Jurkat, Clone E6-1 (cell line): ENCODE data around the gene SLC35E1.

Source experiments
- DNase-seq: peaks from one replicate; pipeline ENCODE4 v3.0.0-alpha.2; 2011; ENCODE audit warnings: low read depth, low spot score
- H3K4me3 ChIP-seq: 2 replicates; pipeline ENCODE4 v1.5.1; 2011; ENCODE audit warnings: mild to moderate bottlenecking, low read length, control low read depth, moderate library complexity

SLC35E1 gene

DNA sequence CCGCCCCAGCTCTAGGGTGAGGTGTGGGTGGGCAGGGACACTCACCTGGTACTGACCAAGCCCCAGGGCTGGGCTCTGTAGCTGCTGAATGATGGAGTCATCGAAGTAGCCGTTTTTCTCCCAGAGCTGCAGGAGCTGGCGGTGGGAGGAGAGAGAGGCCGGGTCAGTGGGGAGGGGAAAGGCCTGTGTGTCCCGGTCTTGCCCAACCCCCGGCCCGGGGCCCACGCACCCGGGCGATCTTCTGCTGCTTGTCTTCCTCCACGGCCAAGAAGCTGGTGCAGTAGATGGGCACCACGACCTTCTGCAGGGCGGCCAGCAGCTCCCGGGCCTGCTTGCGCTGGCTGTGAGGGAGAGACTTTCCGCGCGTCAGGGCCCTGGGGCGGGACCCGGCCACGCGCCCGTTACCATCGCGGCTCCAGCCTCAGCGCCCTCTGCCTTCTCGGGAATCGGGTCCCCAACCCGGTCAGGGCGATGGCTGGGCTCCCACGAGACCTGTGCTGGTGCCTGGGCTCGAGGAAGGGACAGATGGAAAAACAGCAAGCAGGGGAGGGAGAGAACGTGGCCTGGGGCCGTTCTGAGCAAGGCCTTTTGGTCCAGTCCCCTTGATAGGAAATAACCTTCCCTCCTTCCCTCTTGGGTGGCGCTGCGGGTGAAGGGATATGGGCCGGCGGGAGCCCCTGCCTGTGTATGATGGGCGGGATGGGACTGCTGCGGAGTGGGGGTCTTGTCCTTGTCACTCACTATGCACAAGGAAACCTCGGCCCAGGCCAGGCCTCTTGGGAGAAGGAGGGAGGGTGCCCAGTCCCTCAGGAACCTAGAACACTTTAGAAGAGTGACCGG lies 41.5 kb downstream of the SLC35E1 start:
- no peak for DNase-seq
- H3K4me3 ChIP-seq, result no peak overlapping the region

DNA sequence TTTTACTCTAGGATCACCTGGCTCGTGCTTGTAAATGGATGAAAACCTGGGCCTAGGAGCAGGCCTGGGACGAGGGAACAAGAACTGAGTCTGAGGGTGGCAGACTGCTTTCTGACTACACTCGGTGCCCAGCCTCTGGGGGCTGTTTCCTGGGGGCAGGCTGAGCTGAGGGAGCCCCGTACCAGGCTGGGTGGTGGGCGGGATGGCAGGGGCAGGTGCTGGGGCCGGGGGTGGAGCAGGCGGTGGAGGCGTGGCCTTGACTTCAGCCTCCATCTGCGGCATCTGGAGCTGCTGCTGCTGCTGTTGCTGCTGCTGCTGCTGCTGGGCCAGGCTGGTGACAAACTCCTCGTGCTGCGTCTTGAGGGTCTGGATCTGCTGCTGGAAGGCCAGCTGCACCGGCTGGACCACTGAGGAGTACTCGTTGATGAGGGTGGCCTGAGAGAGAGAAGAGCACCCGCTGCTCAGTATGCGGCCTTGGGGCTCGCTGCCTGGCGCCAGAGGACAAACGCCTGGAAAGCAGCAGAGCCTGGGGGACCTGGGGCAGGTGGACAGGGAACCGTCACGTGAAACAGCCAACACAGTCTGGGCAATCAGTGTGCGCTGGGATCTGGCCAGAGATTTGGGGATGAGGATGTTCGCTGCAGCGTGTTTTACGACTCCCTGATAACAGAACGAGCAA lies 42.6 kb downstream of the SLC35E1 start:
- DNase-seq, result no peak
- H3K4me3 ChIP-seq, result no peak overlapping the region

DNA sequence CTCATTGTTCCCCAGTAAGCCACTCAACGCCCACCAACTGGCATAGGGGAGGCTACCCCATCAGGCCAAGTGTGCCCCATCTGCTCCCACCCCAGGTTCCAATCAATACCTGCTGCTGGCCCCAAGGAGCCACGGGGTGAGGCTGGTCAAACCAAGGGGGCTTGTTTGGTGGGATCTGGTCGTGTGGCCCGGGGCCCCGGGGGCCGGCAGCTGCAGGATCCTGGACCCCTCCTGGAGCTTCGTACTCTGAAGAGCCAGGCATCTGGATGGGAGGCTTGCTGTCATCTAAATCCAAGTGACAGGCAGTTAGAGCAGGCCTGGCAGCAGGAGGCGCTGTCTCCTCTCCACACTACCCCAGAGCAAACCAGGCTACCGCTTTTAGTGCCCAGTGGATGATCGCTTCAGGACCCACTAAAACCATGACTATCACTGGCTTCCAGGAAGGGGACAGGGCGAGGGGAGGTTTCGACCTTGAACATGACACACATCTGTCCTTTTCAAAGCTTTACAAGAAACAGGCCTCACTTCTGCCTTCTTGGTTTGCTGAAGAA lies 44.2 kb downstream of the SLC35E1 start:
- no peak for DNase-seq
- H3K4me3 ChIP-seq, result no peak overlapping the region

DNA sequence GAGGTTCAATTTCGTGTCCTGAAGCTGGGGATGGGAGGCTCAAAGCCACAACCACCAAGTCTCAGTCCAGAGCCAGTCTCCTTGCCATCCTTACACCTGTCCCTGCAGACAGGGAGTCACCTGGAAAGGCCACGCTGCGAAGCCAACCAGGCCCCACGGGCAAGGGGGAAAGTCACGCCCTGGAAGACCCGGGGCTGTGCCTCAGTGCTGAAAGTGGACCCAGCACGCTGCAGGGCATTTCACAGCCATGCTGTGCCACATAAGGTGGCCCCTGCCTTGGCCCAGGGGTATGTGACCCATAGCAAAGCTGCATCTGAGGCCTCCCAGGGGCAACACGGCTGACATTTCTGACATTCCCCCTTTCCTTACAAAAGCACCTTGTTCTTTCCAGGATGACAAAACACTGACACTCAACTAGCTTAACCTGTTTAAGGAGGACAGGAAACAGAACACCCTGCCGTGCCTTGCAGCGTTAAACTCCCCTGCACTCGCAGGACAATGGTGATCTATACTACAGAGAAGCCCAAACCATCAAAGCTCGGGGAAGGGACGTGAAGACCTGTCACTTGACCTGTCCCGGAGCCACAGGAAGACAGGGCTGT lies 44.8 kb downstream of the SLC35E1 start:
- no peak overlapping the region for H3K4me3 ChIP-seq
- DNase-seq, result no peak

DNA sequence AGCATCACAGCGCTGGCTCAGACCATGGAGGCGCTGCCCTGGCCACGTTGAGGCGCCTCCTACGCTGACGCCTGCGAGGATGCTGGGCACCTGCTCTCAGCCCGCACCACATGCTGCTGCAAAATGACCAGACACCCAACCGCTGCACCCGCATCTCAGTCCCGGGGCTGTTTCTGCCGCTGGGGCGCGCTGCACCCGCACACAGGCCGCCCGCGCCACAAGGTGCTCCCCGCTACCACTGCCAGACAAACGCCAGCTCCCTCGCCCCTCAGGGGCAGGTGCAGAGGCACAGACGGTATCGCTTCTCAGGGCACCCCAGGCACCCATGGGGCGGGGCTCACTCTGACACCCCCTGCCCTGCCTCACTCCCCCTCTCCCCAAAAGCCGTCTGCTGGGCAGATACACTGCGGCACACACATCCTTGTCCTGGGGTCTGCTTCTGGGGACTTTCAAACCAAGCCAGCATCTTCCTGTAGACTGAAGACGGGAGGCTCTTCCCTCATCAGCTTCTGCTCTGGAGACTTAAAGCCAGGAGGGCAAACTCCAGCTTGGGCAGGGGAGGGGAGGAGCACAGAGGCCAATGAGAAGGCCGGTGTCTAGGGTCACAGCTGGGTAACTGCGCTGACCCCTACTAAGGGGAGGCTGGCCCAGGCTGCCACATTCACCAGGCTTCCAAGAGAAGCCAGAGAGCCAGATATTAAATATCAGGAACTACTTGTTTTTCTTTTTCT lies 46.3 kb downstream of the SLC35E1 start:
- no peak for DNase-seq
- no peak overlapping the region for H3K4me3 ChIP-seq

- no peak overlapping the region for H3K4me3 ChIP-seq
- no peak for DNase-seq
Measured at GRCh38 chr19:16524991-16525734, 47.1 kb downstream of the SLC35E1 start.

GRCh38 chr19:16522559-16523377 lies 49.4 kb downstream of the SLC35E1 start:
- no peak for DNase-seq
- H3K4me3 ChIP-seq, result no peak overlapping the region

- no peak for DNase-seq
- H3K4me3 ChIP-seq, result no peak overlapping the region
Measured at GRCh38 chr19:16521715-16522289, 50.4 kb downstream of the SLC35E1 start.

DNA sequence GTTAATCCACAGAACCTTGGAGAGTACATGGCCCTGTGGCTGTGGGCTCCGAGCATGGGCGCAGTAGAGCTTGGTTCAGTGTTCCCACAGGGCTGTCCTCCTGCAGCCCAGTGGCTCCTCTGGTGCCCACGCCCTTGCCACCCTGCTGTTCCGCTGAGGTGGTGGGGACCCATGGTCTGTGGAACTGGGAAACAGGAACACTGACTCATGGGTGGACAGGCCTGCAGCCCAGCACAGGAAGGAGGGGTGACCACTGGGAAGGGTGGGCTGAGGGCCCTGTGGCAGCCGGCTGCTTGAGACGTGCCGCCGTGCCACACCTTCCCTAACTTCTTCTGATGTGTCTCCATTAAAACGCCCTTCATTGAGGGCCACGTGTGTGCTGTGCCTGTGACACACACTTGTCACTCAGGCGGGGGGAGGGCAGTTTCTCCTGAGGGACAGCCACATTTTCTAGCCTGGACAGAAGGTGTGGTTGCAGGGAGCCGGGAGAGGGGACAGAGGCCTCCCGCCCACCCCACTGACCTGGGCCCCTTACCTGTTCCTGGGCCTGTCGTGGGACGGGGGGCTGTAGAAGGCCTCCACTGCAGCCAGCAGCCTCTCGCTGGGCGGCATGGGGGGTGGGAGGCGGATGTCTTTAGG lies 51.1 kb downstream of the SLC35E1 start:
- DNase-seq, result no peak
- no peak overlapping the region for H3K4me3 ChIP-seq

- DNase-seq, result no peak
- no peak overlapping the region for H3K4me3 ChIP-seq
Measured at GRCh38 chr19:16520074-16520973, 51.9 kb downstream of the SLC35E1 start.

DNA sequence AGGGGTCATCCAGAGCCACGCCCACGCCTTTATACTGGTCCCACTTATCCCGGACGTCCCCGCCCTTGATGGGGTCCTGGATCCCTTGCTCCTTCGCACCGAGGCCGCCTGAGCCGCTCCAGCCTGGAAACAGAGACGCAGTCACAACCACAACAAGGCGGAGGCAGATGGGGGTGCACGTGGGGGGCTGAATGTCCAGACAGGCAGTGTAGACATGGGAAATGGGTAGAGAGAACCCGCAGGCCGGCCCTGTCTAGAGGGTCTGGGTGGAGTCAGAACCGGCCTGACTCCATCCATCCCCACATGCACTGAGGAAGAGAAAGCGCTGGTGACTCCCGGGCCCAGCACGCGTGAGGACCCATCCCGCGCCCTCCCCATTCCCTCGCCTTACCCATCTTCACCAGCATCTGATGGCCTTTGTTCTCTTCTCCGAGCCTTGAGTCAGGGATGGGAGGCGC lies 53.0 kb downstream of the SLC35E1 start:
- no peak for DNase-seq
- no peak overlapping the region for H3K4me3 ChIP-seq

GRCh38 chr19:16518483-16519229 lies 53.6 kb downstream of the SLC35E1 start:
- DNase-seq, result no peak
- H3K4me3 ChIP-seq, result no peak overlapping the region

- DNase-seq, result no peak
- H3K4me3 ChIP-seq, result no peak overlapping the region
Measured at GRCh38 chr19:16518061-16518460, 54.2 kb downstream of the SLC35E1 start.

- DNase-seq, result peak; percentile 14
- no peak overlapping the region for H3K4me3 ChIP-seq
Measured at GRCh38 chr19:16516923-16517610, 55.1 kb downstream of the SLC35E1 start.

DNA sequence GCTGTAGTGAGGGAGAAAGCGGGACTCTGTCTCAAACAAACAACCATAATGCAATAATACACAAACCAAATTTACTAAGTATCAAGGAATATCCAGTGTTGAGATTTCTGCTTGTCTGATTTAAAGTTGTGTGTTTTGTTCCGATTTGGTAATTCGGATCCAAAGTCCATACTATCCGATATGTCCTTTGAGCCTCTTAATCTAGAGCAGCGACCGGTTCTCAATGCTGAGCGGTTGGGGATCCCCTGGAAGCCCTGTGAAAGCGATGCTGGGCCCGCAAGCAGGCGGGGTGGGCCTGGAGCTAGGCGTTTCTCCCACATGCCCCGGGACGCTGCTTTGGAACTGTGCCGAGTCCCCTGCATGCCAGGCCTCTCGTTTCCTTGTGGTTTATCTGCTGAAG lies 55.8 kb downstream of the SLC35E1 start:
- no peak overlapping the region for H3K4me3 ChIP-seq
- DNase-seq, result no peak
